A549 (cell line): ENCODE measurements around the gene C2orf49. TPM values are rescaled to one million over a fixed set of nuclear protein-coding genes. Genes with fewer than 3 reads are reported as not detected.

Experiments
- ATAC-seq, 2 experiments: fragments of 200-7000 bp in 1 of 2; fragments of >200 bp in 1 of 2; cut with Nextera tagmentation in 1 of 2; cut with Tn5 transposase in 1 of 2; 3 replicates each; pipeline versions ENCODE4 v1.8.0 to v1.9.1; 2018 to 2020; ENCODE audit warnings: mild to moderate bottlenecking in 1 of 2, moderate library complexity in 1 of 2
- CTCF ChIA-PET: fragments of 300-600 bp; sonication (Branson Sonifier 250); formaldehyde crosslinking; extraction: SDS; loops from one replicate; lab custom pipeline; 2021; ENCODE audit warnings: antibody characterized with exemption, inconsistent platforms; lab: Yijun Ruan, JAX
- POLR2A ChIA-PET: fragments of 350-600 bp; formaldehyde crosslinking; extraction: SDS; loops from one replicate; lab custom pipeline; 2021; ENCODE audit warnings: antibody characterized with exemption, inconsistent platforms; lab: Yijun Ruan, JAX
- DNase-seq, 2 experiments: peaks; one replicate each; pipeline versions ENCODE4 v3.0.0 to v3.0.0-alpha.2; 2011 to 2016; ENCODE audit warnings: low read depth in 1 of 2, low spot score in 1 of 2
- FAIRE-seq: peaks from 2 replicates; lab custom pipeline; 2011; peaks lifted over from hg19 to GRCh38; lab: Jason Lieb, UNC
- H3K27ac ChIP-seq, 2 experiments: fragments of >200 bp; sonication (Bioruptor Twin); formaldehyde crosslinking; 3 replicates each; pipeline ENCODE4 v1.5.1; 2016 to 2017
- H3K4me1 ChIP-seq: fragments of >200 bp; sonication (Bioruptor Twin); formaldehyde crosslinking; 3 replicates; pipeline ENCODE4 v1.6.1; 2016
- H3K4me2 ChIP-seq: fragments of >200 bp; sonication (Bioruptor Twin); formaldehyde crosslinking; 3 replicates; pipeline ENCODE4 v1.6.1; 2016
- H3K4me3 ChIP-seq: fragments of >200 bp; sonication (Bioruptor Twin); formaldehyde crosslinking; 3 replicates; pipeline ENCODE4 v1.5.1; 2016
- H3K9me3 ChIP-seq: fragments of >200 bp; sonication (Bioruptor Twin); formaldehyde crosslinking; 3 replicates; pipeline ENCODE4 v1.6.1; 2016
- BHLHE40 ChIP-seq: IDR thresholded peaks from 2 replicates; pipeline ENCODE4 v1.6.1; 2012; ENCODE audit warnings: low read depth, low read length, inconsistent platforms
- CBX2 ChIP-seq: fragments of 200-600 bp; sonication (generic); IDR thresholded peaks from 2 replicates; pipeline ENCODE4 v1.6.1; 2016; ENCODE audit warnings: low read depth, mild to moderate bottlenecking, borderline replicate concordance
- CBX8 ChIP-seq: fragments of 200-600 bp; sonication (generic); IDR thresholded peaks from 2 replicates; pipeline ENCODE4 v1.6.1; 2016
- CEBPB ChIP-seq, 2 experiments: fragments of >200 bp in 1 of 2; sonication (Bioruptor Twin) in 1 of 2; formaldehyde crosslinking in 1 of 2; IDR thresholded peaks; 2 replicates each; pipeline ENCODE4 v1.6.1; 2012 to 2016
- CHD4 ChIP-seq: fragments of 200-600 bp; sonication (generic); IDR thresholded peaks from 2 replicates; pipeline ENCODE4 v1.6.1; 2016; ENCODE audit warnings: antibody characterized with exemption, mild to moderate bottlenecking, borderline replicate concordance
- EHF ChIP-seq: fragments of 250-450 bp; sonication (Bioruptor Pico); IDR thresholded peaks from 2 replicates; pipeline ENCODE4 v1.5.0; 2020; ENCODE audit warnings: mild to moderate bottlenecking
- EP300 ChIP-seq, 2 experiments: fragments of >200 bp; sonication (Bioruptor Twin); formaldehyde crosslinking; IDR thresholded peaks; 2 replicates in 1 of 2; 3 replicates in 1 of 2; pipeline ENCODE4 v1.6.1; 2016 to 2017
- HEYL ChIP-seq: fragments of 250-450 bp; sonication (Bioruptor Pico); IDR thresholded peaks from 2 replicates; pipeline ENCODE4 v1.8.0; 2021; ENCODE audit warnings: mild to moderate bottlenecking, moderate library complexity
- HOXB5 ChIP-seq: fragments of 250-450 bp; sonication (Bioruptor Pico); IDR thresholded peaks from 2 replicates; pipeline ENCODE4 v1.5.0; 2020; ENCODE audit warnings: mild to moderate bottlenecking, moderate library complexity
- JUN ChIP-seq, 2 experiments: fragments of >200 bp; sonication (Bioruptor Twin); formaldehyde crosslinking; IDR thresholded peaks; 2 replicates in 1 of 2; 3 replicates in 1 of 2; pipeline ENCODE4 v1.6.1; 2016 to 2017
- KDM5A ChIP-seq: fragments of 200-600 bp; sonication (generic); IDR thresholded peaks from 2 replicates; pipeline ENCODE4 v1.6.1; 2016; ENCODE audit warnings: antibody characterized with exemption, mild to moderate bottlenecking
- NPAS2 ChIP-seq: fragments of 250-450 bp; sonication (Bioruptor Pico); IDR thresholded peaks from 2 replicates; pipeline ENCODE4 v1.8.0; 2022; ENCODE audit warnings: mild to moderate bottlenecking, moderate library complexity, borderline replicate concordance
- NR3C1 ChIP-seq: fragments of >200 bp; sonication (Bioruptor Twin); formaldehyde crosslinking; IDR thresholded peaks from 3 replicates; pipeline ENCODE4 v1.6.1; 2017
- PBX3 ChIP-seq: IDR thresholded peaks from 2 replicates; pipeline ENCODE4 v1.6.1; 2012
- POLR2AphosphoS2 ChIP-seq: conservative IDR thresholded peaks from 2 replicates; pipeline ENCODE4 v1.6.1; 2012; ENCODE audit warnings: low read length, improper control_type of control experiment, inconsistent platforms
- RARB ChIP-seq: fragments of 250-450 bp; sonication (Bioruptor Pico); IDR thresholded peaks from 2 replicates; pipeline ENCODE4 v1.8.0; 2021; ENCODE audit warnings: mild to moderate bottlenecking, moderate library complexity
- SMC3 ChIP-seq: fragments of >200 bp; sonication (Bioruptor Twin); formaldehyde crosslinking; IDR thresholded peaks from 3 replicates; pipeline ENCODE4 v1.6.1; 2018; ENCODE audit warnings: inconsistent platforms
- SREBF2 ChIP-seq: fragments of 450-650 bp; IDR thresholded peaks from 2 replicates; pipeline ENCODE4 v1.6.1; 2014; ENCODE audit warnings: mild to moderate bottlenecking, moderate library complexity
- ZC3H11A ChIP-seq: fragments of 450-650 bp; IDR thresholded peaks from 2 replicates; pipeline ENCODE4 v1.6.1; 2014; ENCODE audit warnings: antibody characterized with exemption, mild to moderate bottlenecking
- WGBS: methylation state at CpG from one replicate; pipeline ENCODE4 v1.1.6; 2017; ENCODE audit errors: missing lambda C conversion rate; 5-methylcytosine and 5-hydroxymethylcytosine counted together
- polyA plus RNA-seq, 4 experiments: library from polyadenylated mRNA; depleted of rRNA in 3 of 4; stranded (reverse); fragments of >200 nt; fragmentation: RNase III in 1 of 4; extraction: RNeasy Plus Mini Kit Qiagen cat#74134 plus additional on column Dnase treatment in 1 of 4; gene quantifications; 2 replicates in 3 of 4; 3 replicates in 1 of 4; pipeline ENCODE4 v1.2.3, GENCODE V29; 2011 to 2017
- TF ChIP-seq, protein P1 (sequence below): fragments of 450-650 bp; IDR thresholded peaks from 2 replicates; pipeline ENCODE4 v1.6.1; 2014; ENCODE audit warnings: antibody characterized with exemption
- TF ChIP-seq, protein P2 (sequence below): fragments of 250-450 bp; sonication (Bioruptor Pico); IDR thresholded peaks from 2 replicates; pipeline ENCODE4 v1.5.0; 2020; ENCODE audit warnings: low read depth, mild to moderate bottlenecking, moderate library complexity
- TF ChIP-seq, protein P3 (sequence below): IDR thresholded peaks from 2 replicates; pipeline ENCODE4 v1.6.1; 2012; ENCODE audit warnings: low read depth, borderline replicate concordance

The C2orf49 gene
- polyA plus RNA-seq, 2 of the 4 experiments (the other 2 are of a cell fraction), result 19.4 to 25.7 TPM

DNA sequence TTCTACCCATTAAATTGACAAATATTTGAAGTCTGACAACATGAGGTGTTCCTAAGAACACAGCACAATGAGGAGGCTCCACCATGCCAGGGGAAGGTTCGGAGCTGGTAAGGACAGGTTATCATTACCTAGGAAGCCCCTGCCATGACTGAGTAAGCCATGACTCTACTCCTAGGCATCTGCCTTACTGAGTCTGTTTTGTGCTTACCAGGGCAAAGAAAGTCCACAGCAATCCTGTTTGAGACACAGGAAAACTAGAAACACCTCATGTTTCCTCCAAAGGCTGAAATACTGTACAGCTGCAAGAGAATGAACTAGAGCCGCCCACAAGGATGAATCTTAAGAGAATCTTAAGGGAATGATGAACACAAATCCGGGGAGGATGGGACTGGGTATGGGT is 19.4 kb upstream of the C2orf49 start (continued):
- TF ChIP-seq, protein P1, sequence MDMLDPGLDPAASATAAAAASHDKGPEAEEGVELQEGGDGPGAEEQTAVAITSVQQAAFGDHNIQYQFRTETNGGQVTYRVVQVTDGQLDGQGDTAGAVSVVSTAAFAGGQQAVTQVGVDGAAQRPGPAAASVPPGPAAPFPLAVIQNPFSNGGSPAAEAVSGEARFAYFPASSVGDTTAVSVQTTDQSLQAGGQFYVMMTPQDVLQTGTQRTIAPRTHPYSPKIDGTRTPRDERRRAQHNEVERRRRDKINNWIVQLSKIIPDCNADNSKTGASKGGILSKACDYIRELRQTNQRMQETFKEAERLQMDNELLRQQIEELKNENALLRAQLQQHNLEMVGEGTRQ, result no peak
- no peak for TF ChIP-seq ZC3H11A

DNA sequence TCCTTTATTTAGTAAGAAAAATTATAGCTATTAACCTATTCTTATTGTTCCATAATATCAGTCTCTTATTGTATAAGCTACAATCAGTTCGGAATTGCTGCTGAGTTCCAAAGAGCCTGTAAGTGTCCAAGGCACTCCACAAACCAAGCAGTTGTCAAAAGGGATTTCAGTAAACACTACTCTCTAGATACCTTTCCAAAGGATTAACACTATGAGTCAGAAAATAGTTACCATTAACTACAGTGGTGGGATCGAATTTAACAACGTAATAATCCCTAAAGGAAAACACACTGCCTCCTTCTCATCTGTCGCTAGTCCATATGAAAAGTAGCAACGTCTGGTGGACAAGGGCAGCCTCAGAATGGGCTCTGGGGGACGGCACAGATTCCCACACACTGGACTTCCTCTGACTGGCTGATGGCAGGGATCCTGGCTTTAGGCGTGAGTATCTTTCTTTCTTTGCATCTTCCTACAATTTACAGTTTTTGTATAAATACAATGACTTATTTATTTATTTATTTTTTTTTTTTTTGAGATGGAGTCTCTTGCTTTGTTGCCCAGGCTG is 16.6 kb upstream of the C2orf49 start:
- DNase-seq, result no peak
- no peak for TF ChIP-seq EP300 (IDR thresholded peaks at IDR 0.05)
- TF ChIP-seq BHLHE40, result no peak
- TF ChIP-seq CHD4, result no peak
- TF ChIP-seq NPAS2 (CRISPR knock-in tag), result no peak
- no peak for TF ChIP-seq HOXB5 (CRISPR knock-in tag)
- TF ChIP-seq, protein P2, sequence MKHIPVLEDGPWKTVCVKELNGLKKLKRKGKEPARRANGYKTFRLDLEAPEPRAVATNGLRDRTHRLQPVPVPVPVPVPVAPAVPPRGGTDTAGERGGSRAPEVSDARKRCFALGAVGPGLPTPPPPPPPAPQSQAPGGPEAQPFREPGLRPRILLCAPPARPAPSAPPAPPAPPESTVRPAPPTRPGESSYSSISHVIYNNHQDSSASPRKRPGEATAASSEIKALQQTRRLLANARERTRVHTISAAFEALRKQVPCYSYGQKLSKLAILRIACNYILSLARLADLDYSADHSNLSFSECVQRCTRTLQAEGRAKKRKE (CRISPR knock-in tag), result no peak
- TF ChIP-seq NR3C1, result no peak
- no peak for TF ChIP-seq RARB (CRISPR knock-in tag)
- TF ChIP-seq CBX8, result no peak
- TF ChIP-seq CBX2, result no peak
- TF ChIP-seq, all 56 proteins: peak for 0
- Histone ChIP-seq H3K9me3 (no peaks in the 10 kb centered on the region), H3K4me3 (no peak overlapping the region), H3K4me2 (no peak overlapping the region), H3K27ac (no peak overlapping the region), H3K4me1 (0 out of 3 replicates have a peak, but pooled peaks cover 4% of the 10 kb centered on the region)
- 83% methylated on average over 7 of the region's 7 CpGs for WGBS
- POLR2A ChIA-PET, result no interaction called here
- FAIRE-seq (no peak), ATAC-seq (no peak)
- CTCF ChIA-PET, result interaction anchor here (2.3 kb wide), 1 partner anchor 26 kb away, joined by 9 read pairs; no protein-coding TSS in a partner anchor

DNA sequence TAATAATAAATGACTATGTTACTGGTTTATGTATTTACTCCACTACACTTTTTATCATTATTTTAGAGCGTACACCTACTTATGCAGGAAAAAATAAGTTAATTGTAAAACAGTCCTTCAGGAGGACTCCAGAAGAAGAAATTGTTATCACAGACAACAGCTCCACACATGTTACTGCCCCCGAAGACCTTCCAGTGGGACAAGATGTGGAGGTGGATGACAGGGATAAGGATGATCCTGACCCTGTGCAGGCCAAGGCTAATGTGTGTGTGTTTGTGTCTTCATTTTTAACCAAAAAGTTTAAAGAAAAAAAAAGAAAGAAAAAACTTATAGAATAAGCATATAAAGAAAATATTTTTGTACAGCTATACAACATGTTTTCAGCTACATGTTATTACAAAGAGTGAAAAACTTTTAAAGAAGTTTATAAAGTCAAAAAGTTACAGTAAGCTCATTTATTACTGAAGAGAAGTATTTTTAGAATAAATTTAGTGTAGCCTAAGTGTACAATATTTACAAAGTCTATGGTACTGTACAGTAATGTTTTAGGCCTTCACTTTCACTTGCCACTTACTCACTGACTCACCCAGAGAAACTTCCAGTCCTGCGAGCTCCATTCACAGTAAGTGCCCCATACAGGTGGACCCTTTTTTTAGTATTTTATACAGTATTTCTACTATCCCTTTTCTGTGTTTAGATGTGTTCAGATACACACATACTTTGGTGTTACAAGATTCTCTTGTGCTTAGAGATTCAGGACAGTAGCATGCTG is 15.3 kb upstream of the C2orf49 start:
- DNase-seq, result no peak
- Histone ChIP-seq H3K27ac (no peak overlapping the region), H3K4me3 (no peak overlapping the region), H3K4me1 (peaks cover 5% of the 10 kb centered on the region; the same call in 1 of the 3 replicates), H3K4me2 (no peak overlapping the region), H3K9me3 (no peaks in the 10 kb centered on the region)
- ChIA-PET CTCF (interaction anchor here (1.2 to 2.3 kb wide), 3 partner anchors 11 to 34 kb away, joined by 4 to 9 read pairs (median 5); no protein-coding TSS in a partner anchor), POLR2A (no interaction called here)
- ATAC-seq, result no peak
- FAIRE-seq, result no peak
- 85% methylated on average over 3 of the region's 3 CpGs for WGBS
- TF ChIP-seq EHF (no peak), SMC3 (no peak), HEYL (CRISPR knock-in tag) (no peak), CEBPB (IDR thresholded peaks at IDR 0.05) (no peak), HOXB5 (CRISPR knock-in tag) (no peak), JUN (IDR thresholded peaks at IDR 0.05) (no peak), POLR2AphosphoS2 (no peak), KDM5A (no peak), SREBF2 (no peak), PBX3 (no peak)
- TF ChIP-seq, protein P3, sequence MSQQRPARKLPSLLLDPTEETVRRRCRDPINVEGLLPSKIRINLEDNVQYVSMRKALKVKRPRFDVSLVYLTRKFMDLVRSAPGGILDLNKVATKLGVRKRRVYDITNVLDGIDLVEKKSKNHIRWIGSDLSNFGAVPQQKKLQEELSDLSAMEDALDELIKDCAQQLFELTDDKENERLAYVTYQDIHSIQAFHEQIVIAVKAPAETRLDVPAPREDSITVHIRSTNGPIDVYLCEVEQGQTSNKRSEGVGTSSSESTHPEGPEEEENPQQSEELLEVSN, result no peak
